ENCODE measurements around the gene CWC22.
A peak's percentile ranks its signal among the peaks of the same experiment; 100 is the strongest.
"Not testable (repeated sequence)": the region's sequence is repeated elsewhere in the genome, so short reads cannot be mapped to it uniquely, and the experiment has no call there.

CWC22 gene

DNA sequence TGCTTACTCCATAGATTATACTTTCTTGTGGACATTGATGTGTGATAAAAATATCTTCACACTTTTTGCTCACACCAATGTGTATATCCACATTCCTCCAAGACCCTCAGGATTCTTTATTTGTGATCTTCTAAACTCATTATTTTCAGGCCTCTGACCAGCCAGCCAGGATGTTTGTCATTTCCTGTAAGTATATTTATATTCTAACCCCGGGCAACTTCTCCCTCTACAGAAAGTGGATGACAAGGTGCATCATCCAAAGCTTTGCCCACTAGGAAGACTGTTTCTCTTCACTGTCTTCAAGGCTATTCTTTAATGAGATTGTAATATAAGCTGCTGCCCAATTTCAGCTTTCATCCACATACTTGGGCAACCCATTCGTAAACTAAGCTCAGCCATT is 3.6 kb upstream of the CWC22 start:
- H3K4me3 ChIP-seq (ENCODE audit: insufficient read depth in 1 of 2, low read depth in 1 of 2, low read length in 2 of 2) = no peak overlapping the region
- H3K18ac ChIP-seq (ENCODE audit: low read depth in 1 of 2, low read length in 2 of 2) = no peak overlapping the region
- no peak overlapping the region for H2BK15ac ChIP-seq (ENCODE audit: low read depth, poor library complexity, severe bottlenecking)
- H2AK5ac ChIP-seq (ENCODE audit: low read length, severe bottlenecking) = no peak overlapping the region
- no peak overlapping the region for H4K91ac ChIP-seq (ENCODE audit: low read length)
- H2AFZ ChIP-seq (ENCODE audit: low read depth, low read length) = no peak overlapping the region
- H4K8ac ChIP-seq (ENCODE audit: low read length) = no peak overlapping the region
- H3K36me3 ChIP-seq (ENCODE audit: control insufficient read depth in 1 of 2, insufficient read depth in 2 of 2, low read depth in 1 of 2, low read length in 2 of 2) = no peaks in the 10 kb centered on the region
- H3K14ac ChIP-seq (ENCODE audit: low read length in 2 of 2) = no peak overlapping the region
- no peak overlapping the region for H2BK12ac ChIP-seq (ENCODE audit: low read length in 2 of 2)
- no peaks in the 10 kb centered on the region for H3K27me3 ChIP-seq (ENCODE audit: control insufficient read depth in 1 of 2, insufficient read depth in 1 of 2, low read length in 2 of 2)
- no peak overlapping the region for H2BK5ac ChIP-seq (ENCODE audit: low read depth, low read length, poor library complexity, severe bottlenecking)
- no peak overlapping the region for H3K27ac ChIP-seq (ENCODE audit: low read length, poor library complexity, severe bottlenecking)
- no peak overlapping the region for H3K23ac ChIP-seq (ENCODE audit: low read length in 2 of 2)
- H3K4ac ChIP-seq (ENCODE audit: low read depth in 1 of 2, low read length in 2 of 2) = no peak overlapping the region
- no peak overlapping the region for H2BK120ac ChIP-seq (ENCODE audit: low read depth, low read length)
- no peaks in the 10 kb centered on the region for H3K4me1 ChIP-seq (ENCODE audit: control insufficient read depth, insufficient read depth, low read depth, low read length)
- H3K4me2 ChIP-seq (ENCODE audit: low read length, poor library complexity, severe bottlenecking) = no peak overlapping the region
- H3K79me1 ChIP-seq (replicated peaks; ENCODE audit: low read length, poor library complexity, severe bottlenecking) = peaks cover 3% of the 10 kb centered on the region
- 38% methylated on average over 1 of the region's 2 CpGs for WGBS
- H3K9me3 ChIP-seq (ENCODE audit: control insufficient read depth, low read length) = no peaks in the 10 kb centered on the region
- no peak overlapping the region for H3K9ac ChIP-seq (ENCODE audit: low read length)
- DNase-seq = no peak

DNA sequence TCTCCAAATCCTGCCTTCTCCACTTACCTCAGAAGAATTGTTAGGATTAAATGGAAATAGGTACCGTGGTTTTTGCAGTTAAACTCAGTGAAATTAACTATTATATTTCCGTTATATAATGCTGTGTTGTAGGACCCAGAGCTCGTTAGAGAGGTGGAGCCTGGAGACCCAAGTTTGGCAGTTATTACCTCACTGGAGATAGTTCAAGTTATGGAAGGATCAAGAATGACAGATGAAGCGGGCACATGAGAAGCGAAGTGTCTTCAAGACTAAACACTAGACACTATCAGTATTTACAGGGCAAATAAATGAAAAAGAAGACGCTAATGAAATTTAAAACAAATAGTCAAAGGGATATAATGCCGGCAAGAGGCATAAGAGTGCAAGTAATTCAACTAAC is 866 bp downstream of the CWC22 start:
- Histone ChIP-seq H3K4ac (ENCODE audit: low read depth in 1 of 2, low read length in 2 of 2) (no peak overlapping the region), H3K4me2 (ENCODE audit: low read length, poor library complexity, severe bottlenecking) (peak overlapping the region; percentile 71), H2AFZ (ENCODE audit: low read depth, low read length) (no peak overlapping the region), H2BK5ac (ENCODE audit: low read depth, low read length, poor library complexity, severe bottlenecking) (no peak overlapping the region), H3K27me3 (ENCODE audit: control insufficient read depth in 1 of 2, insufficient read depth in 1 of 2, low read length in 2 of 2) (no peaks in the 10 kb centered on the region), H4K8ac (ENCODE audit: low read length) (no peak overlapping the region), H4K91ac (ENCODE audit: low read length) (no peak overlapping the region), H3K18ac (ENCODE audit: low read depth in 1 of 2, low read length in 2 of 2) (no peak overlapping the region), H3K14ac (ENCODE audit: low read length in 2 of 2) (no peak overlapping the region), H3K9me3 (ENCODE audit: control insufficient read depth, low read length) (no peaks in the 10 kb centered on the region), H3K36me3 (ENCODE audit: control insufficient read depth in 1 of 2, insufficient read depth in 2 of 2, low read depth in 1 of 2, low read length in 2 of 2) (peaks cover 0 to 3% of the 10 kb centered on the region in 2 experiments), H3K23ac (ENCODE audit: low read length in 2 of 2) (no peak overlapping the region), H2BK12ac (ENCODE audit: low read length in 2 of 2) (no peak overlapping the region), H3K4me1 (ENCODE audit: control insufficient read depth, insufficient read depth, low read depth, low read length) (peaks cover 3% of the 10 kb centered on the region), H3K4me3 (ENCODE audit: insufficient read depth in 1 of 2, low read depth in 1 of 2, low read length in 2 of 2) (peak overlapping the region; percentile 94), H3K27ac (ENCODE audit: low read length, poor library complexity, severe bottlenecking) (no peak overlapping the region), H2AK5ac (ENCODE audit: low read length, severe bottlenecking) (no peak overlapping the region), H3K9ac (ENCODE audit: low read length) (peak overlapping the region; percentile 92), H2BK15ac (ENCODE audit: low read depth, poor library complexity, severe bottlenecking) (no peak overlapping the region), H3K79me1 (replicated peaks; ENCODE audit: low read length, poor library complexity, severe bottlenecking) (peaks cover 15% of the 10 kb centered on the region), H2BK120ac (ENCODE audit: low read depth, low read length) (no peak overlapping the region)
- DNase-seq = no peak
- 57% methylated on average over 4 of the region's 7 CpGs for WGBS

DNA sequence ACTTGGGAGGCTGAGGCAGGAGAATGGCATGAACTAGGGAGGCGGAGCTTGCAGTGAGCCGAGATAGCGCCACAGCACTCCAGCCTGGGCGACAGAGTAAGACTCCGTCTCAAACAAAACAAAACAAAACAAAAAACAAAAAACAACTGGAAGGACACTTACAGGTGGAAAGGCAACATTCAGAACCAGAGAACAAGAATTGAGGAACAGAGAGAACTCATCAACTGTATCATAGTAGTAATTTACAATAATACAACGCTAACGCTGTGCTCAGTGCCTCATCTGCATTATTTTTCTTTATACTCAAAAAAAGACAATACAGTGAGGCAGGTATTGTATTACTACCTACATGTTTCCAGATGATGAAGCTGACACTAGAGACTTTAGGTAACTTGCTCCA is 1.6 kb downstream of the CWC22 start:
- H3K79me1 ChIP-seq (replicated peaks; ENCODE audit: low read length, poor library complexity, severe bottlenecking) = peaks cover 16% of the 10 kb centered on the region
- H3K4me1 ChIP-seq (ENCODE audit: control insufficient read depth, insufficient read depth, low read depth, low read length); DNase-seq; H4K8ac ChIP-seq (ENCODE audit: low read length); H3K4ac ChIP-seq (ENCODE audit: low read depth in 1 of 2, low read length in 2 of 2); H2AK5ac ChIP-seq (ENCODE audit: low read length, severe bottlenecking); H2BK15ac ChIP-seq (ENCODE audit: low read depth, poor library complexity, severe bottlenecking); H3K23ac ChIP-seq (ENCODE audit: low read length in 2 of 2); H2AFZ ChIP-seq (ENCODE audit: low read depth, low read length); H2BK12ac ChIP-seq (ENCODE audit: low read length in 2 of 2); H4K91ac ChIP-seq (ENCODE audit: low read length); H3K14ac ChIP-seq (ENCODE audit: low read length in 2 of 2); H2BK120ac ChIP-seq (ENCODE audit: low read depth, low read length); H3K18ac ChIP-seq (ENCODE audit: low read depth in 1 of 2, low read length in 2 of 2); H3K36me3 ChIP-seq (ENCODE audit: control insufficient read depth in 1 of 2, insufficient read depth in 2 of 2, low read depth in 1 of 2, low read length in 2 of 2); H2BK5ac ChIP-seq (ENCODE audit: low read depth, low read length, poor library complexity, severe bottlenecking); H3K9me3 ChIP-seq (ENCODE audit: control insufficient read depth, low read length); H3K4me2 ChIP-seq (ENCODE audit: low read length, poor library complexity, severe bottlenecking); H3K27me3 ChIP-seq (ENCODE audit: control insufficient read depth in 1 of 2, insufficient read depth in 1 of 2, low read length in 2 of 2); H3K27ac ChIP-seq (ENCODE audit: low read length, poor library complexity, severe bottlenecking): not testable (repeated sequence)
- peak overlapping the region in 1 of 2 experiments; percentile 94 for H3K4me3 ChIP-seq (ENCODE audit: insufficient read depth in 1 of 2, low read depth in 1 of 2, low read length in 2 of 2)
- WGBS = 92% methylated on average over 4 of the region's 7 CpGs
- H3K9ac ChIP-seq (ENCODE audit: low read length) = peak overlapping the region; percentile 92

DNA sequence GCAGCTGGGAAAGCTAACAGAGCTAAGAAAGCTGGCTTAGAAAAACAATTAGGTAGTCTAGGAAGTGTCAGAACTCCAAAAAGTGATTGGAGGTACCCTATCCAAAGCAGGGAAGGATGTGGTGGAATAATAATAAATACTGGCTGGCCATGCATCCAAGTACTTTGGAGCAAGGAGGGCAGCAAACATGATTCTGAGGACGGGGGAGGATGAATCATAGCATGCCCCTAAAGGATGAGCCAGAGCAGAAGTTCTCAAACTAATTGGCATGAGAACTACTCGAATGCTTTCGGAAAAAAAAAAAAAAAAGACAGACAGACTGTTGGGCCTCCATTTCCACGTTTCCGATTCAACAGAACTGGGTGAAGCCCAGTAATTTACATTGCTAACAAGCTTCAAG is 2.4 kb downstream of the CWC22 start:
- H4K91ac ChIP-seq (ENCODE audit: low read length) = no peak overlapping the region
- H3K4me3 ChIP-seq (ENCODE audit: insufficient read depth in 1 of 2, low read depth in 1 of 2, low read length in 2 of 2) = no peak overlapping the region
- no peak overlapping the region for H3K27ac ChIP-seq (ENCODE audit: low read length, poor library complexity, severe bottlenecking)
- H4K8ac ChIP-seq (ENCODE audit: low read length) = no peak overlapping the region
- no peak overlapping the region for H2AFZ ChIP-seq (ENCODE audit: low read depth, low read length)
- H3K18ac ChIP-seq (ENCODE audit: low read depth in 1 of 2, low read length in 2 of 2) = no peak overlapping the region
- no peak overlapping the region for H3K23ac ChIP-seq (ENCODE audit: low read length in 2 of 2)
- no peak for DNase-seq
- no peak overlapping the region for H2AK5ac ChIP-seq (ENCODE audit: low read length, severe bottlenecking)
- no peak overlapping the region for H3K14ac ChIP-seq (ENCODE audit: low read length in 2 of 2)
- no peak overlapping the region for H3K9ac ChIP-seq (ENCODE audit: low read length)
- no peaks in the 10 kb centered on the region for H3K27me3 ChIP-seq (ENCODE audit: control insufficient read depth in 1 of 2, insufficient read depth in 1 of 2, low read length in 2 of 2)
- 68% methylated on average over 5 of the region's 5 CpGs for WGBS
- peaks cover 17% of the 10 kb centered on the region for H3K79me1 ChIP-seq (replicated peaks; ENCODE audit: low read length, poor library complexity, severe bottlenecking)
- no peak overlapping the region for H2BK120ac ChIP-seq (ENCODE audit: low read depth, low read length)
- peaks cover 0 to 3% of the 10 kb centered on the region in 2 experiments for H3K36me3 ChIP-seq (ENCODE audit: control insufficient read depth in 1 of 2, insufficient read depth in 2 of 2, low read depth in 1 of 2, low read length in 2 of 2)
- H2BK5ac ChIP-seq (ENCODE audit: low read depth, low read length, poor library complexity, severe bottlenecking) = no peak overlapping the region
- H3K9me3 ChIP-seq (ENCODE audit: control insufficient read depth, low read length) = no peaks in the 10 kb centered on the region
- H3K4me2 ChIP-seq (ENCODE audit: low read length, poor library complexity, severe bottlenecking) = no peak overlapping the region
- no peak overlapping the region for H2BK12ac ChIP-seq (ENCODE audit: low read length in 2 of 2)
- H2BK15ac ChIP-seq (ENCODE audit: low read depth, poor library complexity, severe bottlenecking) = no peak overlapping the region
- H3K4me1 ChIP-seq (ENCODE audit: control insufficient read depth, insufficient read depth, low read depth, low read length) = peaks cover 3% of the 10 kb centered on the region
- H3K4ac ChIP-seq (ENCODE audit: low read depth in 1 of 2, low read length in 2 of 2) = no peak overlapping the region

All from mesenchymal stem cell (in vitro differentiated cells and primary cell).